HG03097 (cell line): ENCODE results near the gene SLX4IP.

Experiments used
- ATAC-seq: cut with Tn5 transposase; IDR thresholded peaks from one replicate; pipeline ENCODE4 v1.9.1; 2021; ENCODE audit not compliant: unreplicated experiment, low FRiP score

SLX4IP gene

GRCh38 chr20:10541668-10542411 is 106.7 kb downstream of the SLX4IP start:
- ATAC-seq = no peak

- no peak for ATAC-seq
These were observed 107.3 kb downstream of the SLX4IP start for GRCh38 chr20:10542442-10542841.

GRCh38 chr20:10543480-10543879 is 108.4 kb downstream of the SLX4IP start:
- ATAC-seq = no peak

- no peak for ATAC-seq
These were observed 112.4 kb downstream of the SLX4IP start for GRCh38 chr20:10547276-10548114.

- no peak for ATAC-seq
These were observed 114.4 kb downstream of the SLX4IP start for GRCh38 chr20:10549511-10549910.

- no peak for ATAC-seq
These were observed 115.4 kb downstream of the SLX4IP start for GRCh38 chr20:10550204-10551118.

GRCh38 chr20:10551732-10552724 is 116.9 kb downstream of the SLX4IP start:
- peak; percentile 44 for ATAC-seq

- no peak for ATAC-seq
These were observed 118.3 kb downstream of the SLX4IP start for GRCh38 chr20:10553326-10553984.

GRCh38 chr20:10554285-10554684 is 119.2 kb downstream of the SLX4IP start:
- ATAC-seq = no peak

- no peak for ATAC-seq
These were observed 120.3 kb downstream of the SLX4IP start for GRCh38 chr20:10555393-10555792.

- ATAC-seq = no peak
These were observed 120.8 kb downstream of the SLX4IP start for GRCh38 chr20:10555865-10556308.

GRCh38 chr20:10556519-10557083 is 121.5 kb downstream of the SLX4IP start:
- no peak for ATAC-seq

- no peak for ATAC-seq
These were observed 122.6 kb downstream of the SLX4IP start for GRCh38 chr20:10557685-10558084.

- ATAC-seq = peak; percentile 56
These were observed 123.6 kb downstream of the SLX4IP start for GRCh38 chr20:10558635-10559187.

GRCh38 chr20:10559266-10559665 is 124.2 kb downstream of the SLX4IP start:
- no peak for ATAC-seq

- no peak for ATAC-seq
These were observed 125.6 kb downstream of the SLX4IP start for GRCh38 chr20:10560686-10561085.

GRCh38 chr20:10561302-10561701 is 126.2 kb downstream of the SLX4IP start:
- no peak for ATAC-seq

- no peak for ATAC-seq
These were observed 127.8 kb downstream of the SLX4IP start for GRCh38 chr20:10562899-10563298.
